SU-DHL-6 (cell line): ENCODE measurements around the gene STAG2.

ENCODE experiments used
- H2AFZ ChIP-seq: fragments of 200-600 bp; sonication (generic); 2 replicates; pipeline ENCODE4 v1.6.1; 2014; ENCODE audit warnings: low read depth, mild to moderate bottlenecking, moderate library complexity, mixed read lengths, antibody characterized with exemption, low read length; ENCODE audit not compliant: severe bottlenecking
- H3F3A ChIP-seq: fragments of 200-600 bp; shearing (Covaris generic); 2 replicates; pipeline ENCODE4 v1.6.0; 2016; ENCODE audit warnings: antibody characterized with exemption, mild to moderate bottlenecking; ENCODE audit not compliant: insufficient read depth
- H3K27ac ChIP-seq: fragments of 200-600 bp; sonication (generic); 2 replicates; pipeline ENCODE4 v1.5.1; 2016; ENCODE audit warnings: low read depth, mild to moderate bottlenecking, low read length, moderate library complexity, mixed read lengths
- H3K27me3 ChIP-seq: fragments of 200-600 bp; sonication (generic), shearing (Covaris generic); 2 replicates; pipeline ENCODE4 v1.6.0; 2014; ENCODE audit warnings: mild to moderate bottlenecking, low read length
- H3K36me3 ChIP-seq: fragments of 200-600 bp; sonication (generic); 2 replicates; pipeline ENCODE4 v1.6.1; 2014; ENCODE audit warnings: mild to moderate bottlenecking, low read length, mixed read lengths
- H3K4me2 ChIP-seq: fragments of 300-600, 200-600 bp; shearing (Covaris generic), sonication (generic); 2 replicates; pipeline ENCODE4 v1.6.0; 2014; ENCODE audit warnings: low read length, low read depth, mild to moderate bottlenecking; ENCODE audit not compliant: poor library complexity, severe bottlenecking
- H3K4me3 ChIP-seq: fragments of 200-600 bp; sonication (generic); 2 replicates; pipeline ENCODE4 v1.5.1; 2014; ENCODE audit warnings: antibody characterized with exemption, low read length, mild to moderate bottlenecking, mixed read lengths; ENCODE audit not compliant: insufficient read depth, poor library complexity, severe bottlenecking
- H3K79me2 ChIP-seq: fragments of 200-600 bp; sonication (generic); 2 replicates; pipeline ENCODE4 v1.6.1; 2014; ENCODE audit warnings: mild to moderate bottlenecking, low read length, moderate library complexity; ENCODE audit not compliant: insufficient read depth
- H3K9ac ChIP-seq: fragments of 200-600 bp; sonication (generic); 2 replicates; pipeline ENCODE4 v1.7.0; 2014; ENCODE audit warnings: mild to moderate bottlenecking, low read length
- H3K9me2 ChIP-seq: fragments of 200-600 bp; sonication (generic); replicated peaks from 2 replicates; pipeline ENCODE4 v1.6.1; 2014; ENCODE audit warnings: low read length; ENCODE audit not compliant: insufficient read depth
- H3K9me3 ChIP-seq: fragments of 200-600 bp; sonication (generic); 2 replicates; pipeline ENCODE4 v1.6.1; 2014; ENCODE audit warnings: low read length, mixed read lengths; ENCODE audit not compliant: insufficient read depth
- H4K20me1 ChIP-seq: fragments of 200-600 bp; sonication (generic); 2 replicates; pipeline ENCODE4 v1.6.1; 2014; ENCODE audit warnings: low read depth, mild to moderate bottlenecking, antibody characterized with exemption, low read length, moderate library complexity, mixed read lengths
- EZH2phosphoT487 ChIP-seq: fragments of 200-600 bp; sonication (generic), shearing (Covaris generic); conservative IDR thresholded peaks from 2 replicates; pipeline ENCODE4 v1.6.1; 2018; ENCODE audit warnings: mild to moderate bottlenecking, antibody characterized with exemption, low read length, moderate library complexity, mixed read lengths
- TF ChIP-seq, protein P1 (sequence below): fragments of 200-600 bp; sonication (generic); IDR thresholded peaks from one replicate; pipeline ENCODE4 v1.5.1; 2017; ENCODE audit warnings: antibody characterized with exemption, mild to moderate bottlenecking, low read length, moderate library complexity; ENCODE audit not compliant: insufficient read depth, poor library complexity, severe bottlenecking

The STAG2 gene

DNA sequence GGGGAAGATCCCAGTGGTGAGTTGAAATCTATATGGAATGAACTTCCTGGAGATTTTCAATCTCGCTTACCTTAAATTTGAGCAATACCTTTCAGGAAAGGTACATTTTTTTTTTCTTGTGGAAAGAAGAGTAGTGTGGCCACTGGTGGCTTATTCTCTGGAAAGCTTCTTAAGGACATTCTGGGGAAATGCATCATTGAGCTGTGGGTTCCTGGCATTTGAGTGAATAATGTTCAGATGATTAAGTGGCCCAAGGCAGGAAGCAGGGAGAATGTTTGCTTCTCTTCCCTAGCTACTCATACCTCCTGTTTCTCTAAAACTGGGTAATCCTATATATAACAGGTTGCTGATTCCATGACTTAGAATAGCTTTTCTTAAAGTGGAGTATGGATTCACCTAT is 31.8 kb downstream of the STAG2 start:
- Histone ChIP-seq H3K9me2 (no peaks in the 10 kb centered on the region), H2AFZ (no peak overlapping the region), H3K27me3 (no peaks in the 10 kb centered on the region), H4K20me1 (peaks cover 12% of the 10 kb centered on the region), H3K4me2 (no peak overlapping the region), H3K36me3 (no peaks in the 10 kb centered on the region), H3K9ac (no peak overlapping the region), H3K79me2 (peaks cover 97% of the 10 kb centered on the region), H3K9me3 (no peaks in the 10 kb centered on the region), H3F3A (no peaks in the 10 kb centered on the region), H3K27ac (no peak overlapping the region), H3K4me3 (no peak overlapping the region)
- TF ChIP-seq, protein P1, sequence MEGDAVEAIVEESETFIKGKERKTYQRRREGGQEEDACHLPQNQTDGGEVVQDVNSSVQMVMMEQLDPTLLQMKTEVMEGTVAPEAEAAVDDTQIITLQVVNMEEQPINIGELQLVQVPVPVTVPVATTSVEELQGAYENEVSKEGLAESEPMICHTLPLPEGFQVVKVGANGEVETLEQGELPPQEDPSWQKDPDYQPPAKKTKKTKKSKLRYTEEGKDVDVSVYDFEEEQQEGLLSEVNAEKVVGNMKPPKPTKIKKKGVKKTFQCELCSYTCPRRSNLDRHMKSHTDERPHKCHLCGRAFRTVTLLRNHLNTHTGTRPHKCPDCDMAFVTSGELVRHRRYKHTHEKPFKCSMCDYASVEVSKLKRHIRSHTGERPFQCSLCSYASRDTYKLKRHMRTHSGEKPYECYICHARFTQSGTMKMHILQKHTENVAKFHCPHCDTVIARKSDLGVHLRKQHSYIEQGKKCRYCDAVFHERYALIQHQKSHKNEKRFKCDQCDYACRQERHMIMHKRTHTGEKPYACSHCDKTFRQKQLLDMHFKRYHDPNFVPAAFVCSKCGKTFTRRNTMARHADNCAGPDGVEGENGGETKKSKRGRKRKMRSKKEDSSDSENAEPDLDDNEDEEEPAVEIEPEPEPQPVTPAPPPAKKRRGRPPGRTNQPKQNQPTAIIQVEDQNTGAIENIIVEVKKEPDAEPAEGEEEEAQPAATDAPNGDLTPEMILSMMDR, result no peak
- TF ChIP-seq EZH2phosphoT487, result no peak

DNA sequence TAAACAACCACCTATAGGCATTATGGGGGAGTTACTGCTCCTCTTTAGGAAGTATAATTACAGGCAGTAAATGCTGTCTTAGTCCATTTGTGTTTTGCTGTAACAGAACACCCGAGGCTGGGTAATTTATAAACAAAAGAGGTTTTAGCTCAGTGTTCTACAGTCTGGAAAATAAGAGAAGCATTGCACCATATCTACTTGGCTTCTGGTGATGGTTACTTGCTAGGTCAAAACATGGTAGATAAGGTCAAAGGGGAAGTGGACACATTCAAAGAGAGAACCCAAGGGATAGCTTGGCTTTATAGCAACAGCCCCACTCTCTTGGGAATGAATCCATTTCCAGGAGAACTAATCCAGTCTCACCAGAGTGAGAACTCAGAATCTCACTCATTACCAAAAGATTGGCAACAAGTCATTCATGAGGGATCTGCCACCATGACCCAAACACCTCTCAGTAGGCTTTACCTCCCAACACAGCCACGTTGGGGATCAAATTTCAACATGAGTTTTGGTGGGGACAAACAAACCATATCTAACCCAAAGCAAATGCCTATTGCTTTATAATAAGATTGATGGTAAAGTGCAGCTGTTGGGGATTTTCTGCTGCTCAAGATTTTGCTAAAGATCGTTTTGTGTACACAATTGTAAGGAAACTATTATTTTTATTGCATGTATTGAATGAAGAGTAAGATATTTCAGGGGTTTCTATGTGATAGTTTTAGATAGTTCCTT is 32.6 kb downstream of the STAG2 start:
- H3K4me2 ChIP-seq, result no peak overlapping the region

DNA sequence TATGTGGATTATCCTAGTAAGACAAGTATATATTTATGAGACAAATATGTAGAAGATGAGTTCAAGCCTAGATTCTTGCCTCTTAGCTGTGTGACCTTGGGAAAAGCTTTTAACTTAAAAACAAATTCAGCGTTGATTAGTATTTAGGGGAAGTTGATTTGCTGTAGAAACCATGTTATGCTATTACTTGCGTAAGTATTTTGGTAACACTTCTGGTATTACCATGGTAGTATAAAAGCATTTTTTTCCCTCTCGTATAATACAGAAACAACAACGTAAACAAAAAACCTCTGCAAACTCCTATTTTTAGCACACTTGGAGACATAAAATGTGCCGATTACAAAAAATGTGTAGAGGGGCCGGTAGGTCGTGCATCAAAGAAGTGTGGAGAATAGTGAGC is 33.2 kb downstream of the STAG2 start:
- H3K27me3 ChIP-seq, result no peaks in the 10 kb centered on the region
- TF ChIP-seq, protein P1, result no peak
- no peak for TF ChIP-seq EZH2phosphoT487
- no peaks in the 10 kb centered on the region for H3K9me3 ChIP-seq
- H3K27ac ChIP-seq, result no peak overlapping the region
- H3K4me3 ChIP-seq, result no peak overlapping the region
- H4K20me1 ChIP-seq, result peaks cover 6% of the 10 kb centered on the region; the same call in 1 of the 2 replicates
- no peak overlapping the region for H3K9ac ChIP-seq
- no peak overlapping the region for H2AFZ ChIP-seq
- no peaks in the 10 kb centered on the region for H3F3A ChIP-seq
- peaks cover 97% of the 10 kb centered on the region for H3K79me2 ChIP-seq
- no peak overlapping the region for H3K4me2 ChIP-seq
- H3K36me3 ChIP-seq, result no peaks in the 10 kb centered on the region
- no peaks in the 10 kb centered on the region for H3K9me2 ChIP-seq

More for the DNA sequence above, 32.6 kb downstream of the STAG2 start:
- Histone ChIP-seq H3K27ac (no peak overlapping the region), H3K27me3 (no peaks in the 10 kb centered on the region), H3K79me2 (peaks cover 97% of the 10 kb centered on the region), H3F3A (no peaks in the 10 kb centered on the region), H2AFZ (no peak overlapping the region), H3K36me3 (no peaks in the 10 kb centered on the region), H3K4me3 (no peak overlapping the region), H3K9me2 (no peaks in the 10 kb centered on the region), H3K9me3 (no peaks in the 10 kb centered on the region), H3K9ac (no peak overlapping the region), H4K20me1 (peaks cover 9% of the 10 kb centered on the region)
- TF ChIP-seq EZH2phosphoT487, result no peak
- TF ChIP-seq, protein P1, result no peak
